GM19372 (cell line): ENCODE data around the gene MRPL14.
"Not testable (repeated sequence)": the region's sequence is repeated elsewhere in the genome, so short reads cannot be mapped to it uniquely, and the experiment has no call there.

Experiments used
- ATAC-seq: cut with Tn5 transposase; IDR thresholded peaks from one replicate; pipeline ENCODE4 v1.9.1; 2021; ENCODE audit warnings: mild to moderate bottlenecking, low read depth, moderate library complexity; ENCODE audit not compliant: unreplicated experiment

Gene MRPL14

GRCh38 chr6:44150317-44150917 lies 23.2 kb upstream of the MRPL14 start:
- ATAC-seq: no peak

- ATAC-seq: no peak
Measured at GRCh38 chr6:44149369-44150012, 22.2 kb upstream of the MRPL14 start.

- no peak for ATAC-seq
Measured at GRCh38 chr6:44148306-44148705, 21.1 kb upstream of the MRPL14 start.

- no peak for ATAC-seq
Measured at GRCh38 chr6:44147256-44147655, 20.0 kb upstream of the MRPL14 start.

GRCh38 chr6:44146685-44147084 lies 19.4 kb upstream of the MRPL14 start:
- ATAC-seq: no peak

- ATAC-seq: no peak
Measured at GRCh38 chr6:44145839-44146238, 18.6 kb upstream of the MRPL14 start.

GRCh38 chr6:44144536-44144935 lies 17.3 kb upstream of the MRPL14 start:
- not testable (repeated sequence) for ATAC-seq

- ATAC-seq: no peak
Measured at GRCh38 chr6:44143731-44144130, 16.5 kb upstream of the MRPL14 start.

- no peak for ATAC-seq
Measured at GRCh38 chr6:44142835-44143234, 15.6 kb upstream of the MRPL14 start.

GRCh38 chr6:44139351-44139743 lies 12.1 kb upstream of the MRPL14 start:
- no peak for ATAC-seq

- ATAC-seq: no peak
Measured at GRCh38 chr6:44138717-44139350, 11.6 kb upstream of the MRPL14 start.

- no peak for ATAC-seq
Measured at GRCh38 chr6:44135875-44136274, 8.6 kb upstream of the MRPL14 start.

- no peak for ATAC-seq
Measured at GRCh38 chr6:44135173-44135758, 8.0 kb upstream of the MRPL14 start.

GRCh38 chr6:44133981-44134711 lies 6.9 kb upstream of the MRPL14 start:
- ATAC-seq: no peak

GRCh38 chr6:44133003-44133931 lies 6.0 kb upstream of the MRPL14 start:
- ATAC-seq: no peak

GRCh38 chr6:44132476-44132875 lies 5.2 kb upstream of the MRPL14 start:
- no peak for ATAC-seq

GRCh38 chr6:44131892-44132291 lies 4.6 kb upstream of the MRPL14 start:
- no peak for ATAC-seq

- ATAC-seq: no peak
Measured at GRCh38 chr6:44129841-44130322, 2.6 kb upstream of the MRPL14 start.

- no peak for ATAC-seq
Measured at GRCh38 chr6:44128020-44128917, 1.0 kb upstream of the MRPL14 start.
